GM12892 (cell line): Measurements from ENCODE around the gene ZNF440.

Experiments used
- POLR2A ChIP-seq: IDR thresholded peaks from 2 replicates; pipeline ENCODE4 v1.6.1; 2011; ENCODE audit warnings: low read depth, low read length, control low read depth
- POLR2AphosphoS5 ChIP-seq: IDR thresholded peaks from 2 replicates; pipeline ENCODE4 v1.6.1; 2011; ENCODE audit warnings: low read depth, low read length, control low read depth
- TAF1 ChIP-seq: IDR thresholded peaks from 2 replicates; pipeline ENCODE4 v1.6.1; 2011; ENCODE audit warnings: low read depth, mild to moderate bottlenecking, control low read depth, low read length, borderline replicate concordance

GRCh38 chr19:11881151-11881800 lies 67.2 kb downstream of the ZNF440 start:
- TF ChIP-seq POLR2AphosphoS5 (no peak), POLR2A (no peak), TAF1 (no peak)
